Measurements from ENCODE around the gene MALRD1.

The MALRD1 gene

DNA sequence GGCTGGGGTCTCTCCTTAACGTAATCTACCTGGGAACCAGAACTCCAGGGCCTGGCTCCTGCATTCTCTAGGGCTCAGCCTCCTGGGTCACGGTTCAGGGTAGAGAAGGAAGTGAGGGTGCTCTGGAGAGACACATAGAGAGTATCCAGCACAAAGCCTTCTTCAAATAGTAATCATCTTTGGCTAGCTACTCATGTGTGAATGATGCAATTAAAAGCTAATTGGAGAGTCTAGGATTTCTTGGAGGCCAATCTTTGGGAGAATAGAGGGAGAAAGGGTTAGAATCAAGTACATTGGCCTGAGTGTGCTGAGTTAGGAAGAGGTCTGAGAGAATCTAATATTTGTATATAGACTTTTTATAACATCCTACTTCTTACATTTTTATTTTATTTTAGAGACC lies 24.0 kb upstream of the MALRD1 start:
- Histone ChIP-seq H3K27me3 (replicated peaks in 2 of 5; ENCODE audit: control insufficient read depth in 4 of 5, insufficient read depth in 5 of 5, low read length in 4 of 5) (no peaks in the 10 kb centered on the region), H3K36me3 (ENCODE audit: control insufficient read depth in 4 of 4, insufficient read depth in 4 of 4, low read length in 3 of 4) (no peaks in the 10 kb centered on the region), H3K9me3 (ENCODE audit: control extremely low read depth in 1 of 5, control insufficient read depth in 4 of 5, insufficient read depth in 2 of 5, low read depth in 1 of 5, low read length in 4 of 5) (no peaks in the 10 kb centered on the region), H3K27ac (ENCODE audit: insufficient read depth in 1 of 2, low read depth in 1 of 2, low read length in 2 of 2, poor library complexity in 1 of 2, severe bottlenecking in 2 of 2) (no peak overlapping the region), H3K4me1 (ENCODE audit: control extremely low read depth in 1 of 4, control insufficient read depth in 4 of 4, insufficient read depth in 4 of 4, low read length in 3 of 4) (no peaks in the 10 kb centered on the region), H3K4me3 (ENCODE audit: control insufficient read depth in 1 of 7, extremely low read depth in 1 of 7, insufficient read depth in 4 of 7, low read depth in 2 of 7, low read length in 6 of 7) (no peak overlapping the region)
- POLR2A ChIA-PET = no interaction called here
- DNase-seq = no peak
- WGBS (ENCODE audit: insufficient coverage) = 64% methylated on average over 2 of the region's 2 CpGs
- CTCF ChIA-PET = no interaction called here

DNA sequence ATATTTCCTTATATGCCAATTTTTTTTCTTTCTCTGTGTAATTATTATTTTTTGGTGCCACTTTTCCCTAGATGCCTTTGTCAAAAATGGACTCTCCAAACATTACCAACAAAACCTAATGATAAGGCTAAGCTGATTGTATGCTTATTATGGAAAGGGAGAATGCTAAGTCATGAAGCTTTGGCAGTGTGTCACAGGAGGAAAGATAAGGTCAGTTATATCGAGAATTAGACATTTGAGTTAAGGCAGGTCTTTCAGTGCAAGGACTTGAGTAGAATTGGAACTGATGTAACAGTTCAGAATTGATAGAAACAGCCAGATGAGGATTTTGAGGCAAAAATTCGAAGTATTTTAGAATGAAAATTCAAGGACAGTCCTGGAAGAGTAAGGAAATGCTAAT lies 16.8 kb upstream of the MALRD1 start:
- H3K27me3 ChIP-seq (replicated peaks in 2 of 5; ENCODE audit: control insufficient read depth in 4 of 5, insufficient read depth in 5 of 5, low read length in 4 of 5) = no peaks in the 10 kb centered on the region
- no peak overlapping the region for H3K4me3 ChIP-seq (ENCODE audit: control insufficient read depth in 1 of 7, extremely low read depth in 1 of 7, insufficient read depth in 4 of 7, low read depth in 2 of 7, low read length in 6 of 7)
- no peak for DNase-seq
- CTCF ChIA-PET = no interaction called here
- no peaks in the 10 kb centered on the region for H3K36me3 ChIP-seq (ENCODE audit: control insufficient read depth in 4 of 4, insufficient read depth in 4 of 4, low read length in 3 of 4)
- POLR2A ChIA-PET = no interaction called here
- no peaks in the 10 kb centered on the region for H3K4me1 ChIP-seq (ENCODE audit: control extremely low read depth in 1 of 4, control insufficient read depth in 4 of 4, insufficient read depth in 4 of 4, low read length in 3 of 4)
- no peaks in the 10 kb centered on the region for H3K9me3 ChIP-seq (ENCODE audit: control extremely low read depth in 1 of 5, control insufficient read depth in 4 of 5, insufficient read depth in 2 of 5, low read depth in 1 of 5, low read length in 4 of 5)
- H3K27ac ChIP-seq (ENCODE audit: insufficient read depth in 1 of 2, low read depth in 1 of 2, low read length in 2 of 2, poor library complexity in 1 of 2, severe bottlenecking in 2 of 2) = no peak overlapping the region
- WGBS (ENCODE audit: insufficient coverage) = 100% methylated on average over 2 of the region's 2 CpGs

DNA sequence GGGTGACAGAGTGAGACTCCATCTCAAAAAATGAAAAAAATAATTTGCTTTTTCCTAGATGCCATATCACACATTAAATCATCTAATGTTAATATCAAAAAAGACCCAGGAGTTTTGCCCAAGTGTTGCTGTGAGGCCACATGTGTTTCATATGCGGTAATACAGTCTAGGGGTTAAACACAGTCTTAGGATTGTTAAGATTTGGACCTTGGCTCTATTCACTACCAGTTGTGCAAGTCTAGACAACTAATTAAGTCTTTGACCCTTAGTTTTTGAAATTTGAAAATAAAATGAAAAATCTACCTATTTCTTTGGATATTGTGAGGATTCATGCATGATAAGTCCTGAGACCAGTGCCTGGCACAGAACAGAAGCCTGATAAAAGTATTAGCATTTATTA lies 14.9 kb upstream of the MALRD1 start:
- no peak for DNase-seq
- no peaks in the 10 kb centered on the region for H3K27me3 ChIP-seq (replicated peaks in 2 of 5; ENCODE audit: control insufficient read depth in 4 of 5, insufficient read depth in 5 of 5, low read length in 4 of 5)
- no peaks in the 10 kb centered on the region for H3K4me1 ChIP-seq (ENCODE audit: control extremely low read depth in 1 of 4, control insufficient read depth in 4 of 4, insufficient read depth in 4 of 4, low read length in 3 of 4)
- POLR2A ChIA-PET = no interaction called here
- H3K9me3 ChIP-seq (ENCODE audit: control extremely low read depth in 1 of 5, control insufficient read depth in 4 of 5, insufficient read depth in 2 of 5, low read depth in 1 of 5, low read length in 4 of 5) = no peaks in the 10 kb centered on the region
- no peaks in the 10 kb centered on the region for H3K36me3 ChIP-seq (ENCODE audit: control insufficient read depth in 4 of 4, insufficient read depth in 4 of 4, low read length in 3 of 4)
- H3K27ac ChIP-seq (ENCODE audit: insufficient read depth in 1 of 2, low read depth in 1 of 2, low read length in 2 of 2, poor library complexity in 1 of 2, severe bottlenecking in 2 of 2) = no peak overlapping the region
- no CpG with 5 or more reads among the region's 1 CpG for WGBS (ENCODE audit: insufficient coverage)
- CTCF ChIA-PET = no interaction called here
- no peak overlapping the region for H3K4me3 ChIP-seq (ENCODE audit: control insufficient read depth in 1 of 7, extremely low read depth in 1 of 7, insufficient read depth in 4 of 7, low read depth in 2 of 7, low read length in 6 of 7)

DNA sequence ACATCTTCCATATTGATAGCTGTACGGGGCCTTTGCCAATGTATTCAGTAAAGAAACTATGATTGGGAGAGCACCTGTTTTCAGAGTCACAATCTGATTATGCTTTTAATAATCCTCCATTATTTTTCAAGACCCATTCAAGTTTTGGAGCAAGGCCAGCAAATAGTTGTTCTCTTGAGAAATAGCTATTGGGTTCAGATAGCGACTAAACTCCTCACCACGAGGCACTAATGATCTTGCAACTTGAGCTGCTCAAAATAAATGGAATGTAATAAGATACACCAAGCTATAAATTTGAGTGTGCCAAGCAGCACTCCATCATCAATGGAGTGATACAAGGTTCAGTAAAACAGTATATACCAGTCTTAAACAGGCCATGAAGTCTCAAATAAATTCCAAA lies 7.4 kb upstream of the MALRD1 start:
- H3K4me3 ChIP-seq (ENCODE audit: control insufficient read depth in 1 of 7, extremely low read depth in 1 of 7, insufficient read depth in 4 of 7, low read depth in 2 of 7, low read length in 6 of 7) = no peak overlapping the region
- CTCF ChIA-PET = interaction anchor here (1.0 kb wide), 1 partner anchor 14 kb away, joined by 3 read pairs; no protein-coding TSS in a partner anchor
- POLR2A ChIA-PET = no interaction called here

DNA sequence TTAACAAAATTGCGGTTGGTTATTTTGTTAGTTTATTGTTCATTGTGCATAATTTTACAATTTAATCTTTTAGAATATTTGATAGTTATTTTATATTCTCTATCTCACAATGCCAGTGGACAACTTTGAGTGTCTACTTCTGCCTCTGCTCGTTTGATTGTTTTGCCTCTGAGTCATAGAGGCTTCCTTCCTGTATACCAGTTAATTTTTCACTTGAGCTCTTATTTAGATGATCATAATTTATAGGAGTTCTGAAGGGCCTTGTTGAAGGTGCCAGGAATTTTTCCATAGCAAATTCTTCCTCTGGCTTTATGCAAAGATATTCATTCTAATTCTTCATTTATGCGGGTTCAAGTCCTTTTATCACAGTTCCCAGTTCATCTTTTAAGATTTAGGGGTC lies 5.2 kb upstream of the MALRD1 start:
- Histone ChIP-seq H3K4me1 (ENCODE audit: control extremely low read depth in 1 of 4, control insufficient read depth in 4 of 4, insufficient read depth in 4 of 4, low read length in 3 of 4) (no peaks in the 10 kb centered on the region), H3K4me3 (ENCODE audit: control insufficient read depth in 1 of 7, extremely low read depth in 1 of 7, insufficient read depth in 4 of 7, low read depth in 2 of 7, low read length in 6 of 7) (no peak overlapping the region), H3K36me3 (ENCODE audit: control insufficient read depth in 4 of 4, insufficient read depth in 4 of 4, low read length in 3 of 4) (no peaks in the 10 kb centered on the region), H3K9me3 (ENCODE audit: control extremely low read depth in 1 of 5, control insufficient read depth in 4 of 5, insufficient read depth in 2 of 5, low read depth in 1 of 5, low read length in 4 of 5) (no peaks in the 10 kb centered on the region), H3K27me3 (replicated peaks in 2 of 5; ENCODE audit: control insufficient read depth in 4 of 5, insufficient read depth in 5 of 5, low read length in 4 of 5) (no peaks in the 10 kb centered on the region), H3K27ac (ENCODE audit: insufficient read depth in 1 of 2, low read depth in 1 of 2, low read length in 2 of 2, poor library complexity in 1 of 2, severe bottlenecking in 2 of 2) (no peak overlapping the region)
- no peak for DNase-seq
- no CpG with 5 or more reads among the region's 3 CpGs for WGBS (ENCODE audit: insufficient coverage)
- CTCF ChIA-PET = interaction anchor here (0.6 kb wide), 1 partner anchor 297 kb away, joined by 3 read pairs; no protein-coding TSS in a partner anchor
- POLR2A ChIA-PET = no interaction called here

More for the DNA sequence above, 7.4 kb upstream of the MALRD1 start:
- no peak for DNase-seq
- Histone ChIP-seq H3K27me3 (replicated peaks in 2 of 5; ENCODE audit: control insufficient read depth in 4 of 5, insufficient read depth in 5 of 5, low read length in 4 of 5) (no peaks in the 10 kb centered on the region), H3K36me3 (ENCODE audit: control insufficient read depth in 4 of 4, insufficient read depth in 4 of 4, low read length in 3 of 4) (no peaks in the 10 kb centered on the region), H3K27ac (ENCODE audit: insufficient read depth in 1 of 2, low read depth in 1 of 2, low read length in 2 of 2, poor library complexity in 1 of 2, severe bottlenecking in 2 of 2) (no peak overlapping the region), H3K4me1 (ENCODE audit: control extremely low read depth in 1 of 4, control insufficient read depth in 4 of 4, insufficient read depth in 4 of 4, low read length in 3 of 4) (no peaks in the 10 kb centered on the region), H3K9me3 (ENCODE audit: control extremely low read depth in 1 of 5, control insufficient read depth in 4 of 5, insufficient read depth in 2 of 5, low read depth in 1 of 5, low read length in 4 of 5) (no peaks in the 10 kb centered on the region)
- WGBS (ENCODE audit: insufficient coverage) = no CpG with 5 or more reads among the region's 3 CpGs

DNA sequence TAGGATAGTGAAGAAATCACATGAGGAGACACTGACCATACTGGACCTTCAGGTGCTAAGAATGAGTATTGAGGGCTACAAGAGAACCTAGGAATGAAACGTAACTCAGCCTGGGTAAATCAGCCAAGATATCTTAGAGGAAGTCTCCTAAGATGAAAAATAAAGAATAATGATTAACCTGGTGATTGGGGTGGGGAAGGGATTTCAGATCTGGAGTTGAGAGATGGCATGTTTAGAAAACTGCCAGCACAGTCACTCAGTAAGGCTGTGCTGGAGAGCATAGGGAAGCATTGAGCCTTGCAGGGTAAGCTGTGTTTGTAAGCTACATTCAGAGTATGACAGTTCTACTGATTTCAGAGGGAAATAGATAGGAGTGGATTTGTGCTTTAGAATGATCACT lies 1.9 kb upstream of the MALRD1 start:
- ChIA-PET CTCF (no interaction called here), POLR2A (no interaction called here)
- WGBS (ENCODE audit: insufficient coverage) = 71% methylated on average over 1 of the region's 1 CpG

DNA sequence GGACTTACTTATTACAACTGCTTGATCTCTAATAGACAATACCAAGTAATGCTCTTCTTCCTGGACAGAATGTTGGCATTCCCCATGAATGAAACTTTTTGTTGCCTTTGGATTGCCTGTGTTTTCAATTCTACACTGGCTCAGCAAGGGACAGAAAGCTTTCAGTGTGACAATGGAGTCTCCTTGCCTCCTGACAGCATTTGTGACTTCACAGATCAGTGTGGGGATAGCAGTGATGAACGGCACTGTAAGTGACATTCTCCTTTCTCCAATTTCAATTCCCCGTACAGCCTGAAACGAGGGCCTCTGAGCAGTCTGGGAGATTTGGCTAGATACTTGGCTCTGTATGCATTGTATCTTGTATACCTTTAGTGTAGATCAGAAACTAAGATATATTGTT lies 290 bp downstream of the MALRD1 start:
- Histone ChIP-seq H3K36me3 (ENCODE audit: control insufficient read depth in 4 of 4, insufficient read depth in 4 of 4, low read length in 3 of 4) (no peaks in the 10 kb centered on the region), H3K9me3 (ENCODE audit: control extremely low read depth in 1 of 5, control insufficient read depth in 4 of 5, insufficient read depth in 2 of 5, low read depth in 1 of 5, low read length in 4 of 5) (no peaks in the 10 kb centered on the region), H3K4me3 (ENCODE audit: control insufficient read depth in 1 of 7, extremely low read depth in 1 of 7, insufficient read depth in 4 of 7, low read depth in 2 of 7, low read length in 6 of 7) (no peak overlapping the region), H3K27ac (ENCODE audit: insufficient read depth in 1 of 2, low read depth in 1 of 2, low read length in 2 of 2, poor library complexity in 1 of 2, severe bottlenecking in 2 of 2) (no peak overlapping the region), H3K4me1 (ENCODE audit: control extremely low read depth in 1 of 4, control insufficient read depth in 4 of 4, insufficient read depth in 4 of 4, low read length in 3 of 4) (no peaks in the 10 kb centered on the region), H3K27me3 (replicated peaks in 2 of 5; ENCODE audit: control insufficient read depth in 4 of 5, insufficient read depth in 5 of 5, low read length in 4 of 5) (no peaks in the 10 kb centered on the region)
- ChIA-PET CTCF (no interaction called here), POLR2A (no interaction called here)
- no peak for DNase-seq
- no CpG with 5 or more reads among the region's 3 CpGs for WGBS (ENCODE audit: insufficient coverage)

More for the DNA sequence above, 1.9 kb upstream of the MALRD1 start:
- Histone ChIP-seq H3K4me1 (ENCODE audit: control extremely low read depth in 1 of 4, control insufficient read depth in 4 of 4, insufficient read depth in 4 of 4, low read length in 3 of 4) (no peaks in the 10 kb centered on the region), H3K27me3 (replicated peaks in 2 of 5; ENCODE audit: control insufficient read depth in 4 of 5, insufficient read depth in 5 of 5, low read length in 4 of 5) (no peaks in the 10 kb centered on the region), H3K9me3 (ENCODE audit: control extremely low read depth in 1 of 5, control insufficient read depth in 4 of 5, insufficient read depth in 2 of 5, low read depth in 1 of 5, low read length in 4 of 5) (no peaks in the 10 kb centered on the region), H3K27ac (ENCODE audit: insufficient read depth in 1 of 2, low read depth in 1 of 2, low read length in 2 of 2, poor library complexity in 1 of 2, severe bottlenecking in 2 of 2) (no peak overlapping the region), H3K36me3 (ENCODE audit: control insufficient read depth in 4 of 4, insufficient read depth in 4 of 4, low read length in 3 of 4) (no peaks in the 10 kb centered on the region), H3K4me3 (ENCODE audit: control insufficient read depth in 1 of 7, extremely low read depth in 1 of 7, insufficient read depth in 4 of 7, low read depth in 2 of 7, low read length in 6 of 7) (no peak overlapping the region)
- DNase-seq = no peak
